RWPE2 (cell line): ENCODE measurements around the gene LARP6.

Source experiments
- ATAC-seq: fragments of 200-7000 bp; cut with Tn5 transposase; 3 replicates; pipeline ENCODE4 v1.9.1; 2021; ENCODE audit warnings: low read depth
- DNase-seq: peaks from one replicate; pipeline ENCODE4 v3.0.0-alpha.2; 2020; ENCODE audit warnings: low spot score
- H3K27ac ChIP-seq: fragments of 450-650 bp; 2 replicates; pipeline ENCODE4 v1.5.1; 2017; ENCODE audit warnings: mild to moderate bottlenecking; ENCODE audit not compliant: poor library complexity, severe bottlenecking
- H3K27me3 ChIP-seq: fragments of 250-450 bp; sonication (Bioruptor Pico); 2 replicates; pipeline ENCODE4 v1.5.1; 2021; ENCODE audit warnings: mild to moderate bottlenecking, moderate library complexity; ENCODE audit not compliant: insufficient read depth, poor library complexity, severe bottlenecking
- H3K36me3 ChIP-seq: fragments of 250-450 bp; sonication (Bioruptor Pico); 2 replicates; pipeline ENCODE4 v1.5.1; 2020; ENCODE audit warnings: low read depth, mild to moderate bottlenecking, moderate library complexity
- H3K4me1 ChIP-seq: fragments of 250-450 bp; sonication (Bioruptor Pico); 2 replicates; pipeline ENCODE4 v1.5.1; 2021; ENCODE audit warnings: mild to moderate bottlenecking, moderate library complexity; ENCODE audit not compliant: insufficient read depth, poor library complexity, severe bottlenecking
- H3K4me3 ChIP-seq: fragments of 250-450 bp; sonication (Bioruptor Pico); 2 replicates; pipeline ENCODE4 v1.5.1; 2021; ENCODE audit warnings: mild to moderate bottlenecking, moderate library complexity; ENCODE audit not compliant: severe bottlenecking
- H3K9me3 ChIP-seq: fragments of 250-450 bp; sonication (Bioruptor Pico); 2 replicates; pipeline ENCODE4 v1.5.1; 2021; ENCODE audit warnings: mild to moderate bottlenecking, moderate library complexity; ENCODE audit not compliant: severe bottlenecking
- TF ChIP-seq, protein P1 (sequence below): fragments of 450-650 bp; IDR thresholded peaks from one replicate; pipeline ENCODE4 v1.5.1; 2017; ENCODE audit warnings: mild to moderate bottlenecking, moderate library complexity; ENCODE audit not compliant: poor library complexity, severe bottlenecking

Gene LARP6

DNA sequence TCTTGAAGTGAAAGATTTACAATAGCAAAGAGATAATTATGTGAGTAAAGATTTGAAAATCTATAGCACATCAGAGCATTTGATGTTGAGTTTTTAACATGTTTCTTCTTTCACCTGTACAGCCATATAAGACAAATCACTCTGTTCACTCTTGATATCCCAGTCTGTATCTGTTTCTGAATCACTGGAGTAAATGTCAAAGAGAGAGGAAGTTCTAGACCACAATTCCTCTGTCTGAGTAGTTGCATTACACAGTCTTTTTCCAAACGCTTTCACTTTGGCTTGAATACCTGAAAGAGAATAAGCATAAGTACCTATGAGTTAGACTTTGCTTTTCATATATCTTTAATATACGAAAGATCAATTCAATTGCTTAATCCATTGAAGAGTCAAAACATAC, 28.4 kb upstream of the LARP6 start:
- TF ChIP-seq, protein P1, sequence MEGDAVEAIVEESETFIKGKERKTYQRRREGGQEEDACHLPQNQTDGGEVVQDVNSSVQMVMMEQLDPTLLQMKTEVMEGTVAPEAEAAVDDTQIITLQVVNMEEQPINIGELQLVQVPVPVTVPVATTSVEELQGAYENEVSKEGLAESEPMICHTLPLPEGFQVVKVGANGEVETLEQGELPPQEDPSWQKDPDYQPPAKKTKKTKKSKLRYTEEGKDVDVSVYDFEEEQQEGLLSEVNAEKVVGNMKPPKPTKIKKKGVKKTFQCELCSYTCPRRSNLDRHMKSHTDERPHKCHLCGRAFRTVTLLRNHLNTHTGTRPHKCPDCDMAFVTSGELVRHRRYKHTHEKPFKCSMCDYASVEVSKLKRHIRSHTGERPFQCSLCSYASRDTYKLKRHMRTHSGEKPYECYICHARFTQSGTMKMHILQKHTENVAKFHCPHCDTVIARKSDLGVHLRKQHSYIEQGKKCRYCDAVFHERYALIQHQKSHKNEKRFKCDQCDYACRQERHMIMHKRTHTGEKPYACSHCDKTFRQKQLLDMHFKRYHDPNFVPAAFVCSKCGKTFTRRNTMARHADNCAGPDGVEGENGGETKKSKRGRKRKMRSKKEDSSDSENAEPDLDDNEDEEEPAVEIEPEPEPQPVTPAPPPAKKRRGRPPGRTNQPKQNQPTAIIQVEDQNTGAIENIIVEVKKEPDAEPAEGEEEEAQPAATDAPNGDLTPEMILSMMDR, result no peak
- Histone ChIP-seq H3K27me3 (no peaks in the 10 kb centered on the region), H3K4me3 (no peak overlapping the region), H3K27ac (no peak overlapping the region), H3K9me3 (no peaks in the 10 kb centered on the region), H3K36me3 (peaks cover 11% of the 10 kb centered on the region), H3K4me1 (no peaks in the 10 kb centered on the region)
- ATAC-seq, result no peak
- DNase-seq, result no peak

DNA sequence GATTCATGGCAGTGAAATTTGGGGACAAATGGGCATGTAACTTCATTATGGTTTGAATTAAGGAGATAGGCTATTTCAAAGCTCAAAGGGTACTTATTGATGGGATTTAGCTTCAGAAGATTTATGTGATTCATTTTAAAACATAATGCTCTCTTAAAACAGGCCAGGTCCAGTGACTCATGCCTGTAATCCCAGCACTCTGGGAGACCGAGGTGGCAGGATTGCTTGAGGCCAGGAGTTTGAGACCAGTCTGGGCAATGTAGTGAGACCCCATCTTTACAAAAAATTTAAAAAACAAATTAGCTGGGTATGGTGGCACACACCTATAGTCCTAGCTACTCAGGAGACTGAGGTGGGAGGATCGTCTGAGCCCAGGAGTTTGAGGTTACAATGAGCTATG, 26.8 kb upstream of the LARP6 start:
- Histone ChIP-seq H3K27me3 (no peaks in the 10 kb centered on the region), H3K4me3 (no peak overlapping the region), H3K4me1 (no peaks in the 10 kb centered on the region), H3K36me3 (peaks cover 11% of the 10 kb centered on the region), H3K27ac (no peak overlapping the region), H3K9me3 (no peaks in the 10 kb centered on the region)
- DNase-seq (no peak), ATAC-seq (no peak)
- TF ChIP-seq, protein P1, result no peak

DNA sequence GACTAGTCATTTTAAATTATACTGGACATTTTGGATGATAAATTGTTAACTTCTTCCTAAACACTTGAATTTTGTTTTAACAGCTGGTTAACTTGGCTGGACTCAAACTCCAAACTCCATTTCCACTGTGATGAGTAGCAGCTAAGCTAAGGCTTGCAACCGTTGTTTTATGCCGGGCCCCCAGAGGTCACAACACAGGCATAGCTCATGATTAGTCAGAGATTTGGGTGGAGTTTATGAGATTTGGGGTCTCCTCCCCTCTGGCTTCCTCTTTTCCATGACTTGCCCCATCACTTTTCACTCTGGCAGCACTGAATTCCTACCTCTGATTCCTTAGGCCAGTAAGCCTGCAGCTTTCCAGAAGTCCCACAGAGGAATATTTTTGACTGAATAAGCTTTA, 25.4 kb upstream of the LARP6 start:
- no peaks in the 10 kb centered on the region for H3K4me1 ChIP-seq
- H3K9me3 ChIP-seq, result no peaks in the 10 kb centered on the region
- ATAC-seq (peak; percentile 53; the same call in 2 of the 3 replicates), DNase-seq (no peak)
- H3K36me3 ChIP-seq, result peaks cover 11% of the 10 kb centered on the region
- no peak overlapping the region for H3K27ac ChIP-seq
- TF ChIP-seq, protein P1, result no peak
- no peaks in the 10 kb centered on the region for H3K27me3 ChIP-seq
- no peak overlapping the region for H3K4me3 ChIP-seq

DNA sequence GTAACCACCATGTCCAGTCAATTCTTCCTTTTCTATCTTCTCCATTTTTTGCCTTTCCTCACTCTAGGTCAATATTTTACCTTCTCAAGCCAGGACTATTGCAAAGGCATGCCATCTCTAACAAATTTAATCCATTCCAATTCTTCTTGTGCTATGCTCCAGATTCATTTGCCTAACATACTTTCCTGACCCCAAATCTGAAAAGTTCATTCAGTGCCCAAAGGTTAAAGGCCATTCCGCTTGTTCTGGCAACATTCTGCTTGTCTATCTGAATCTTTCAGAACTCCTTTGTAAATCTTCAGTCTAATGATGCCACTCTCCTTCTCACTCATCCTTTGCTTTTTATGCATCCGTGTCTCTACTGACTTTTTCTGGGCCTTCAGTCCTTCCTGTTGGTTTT, 22.7 kb upstream of the LARP6 start:
- no peaks in the 10 kb centered on the region for H3K4me1 ChIP-seq
- DNase-seq (no peak), ATAC-seq (no peak)
- no peak overlapping the region for H3K4me3 ChIP-seq
- H3K9me3 ChIP-seq, result no peaks in the 10 kb centered on the region
- H3K36me3 ChIP-seq, result peaks cover 6% of the 10 kb centered on the region
- TF ChIP-seq, protein P1, result no peak
- H3K27ac ChIP-seq, result no peak overlapping the region
- H3K27me3 ChIP-seq, result no peaks in the 10 kb centered on the region

DNA sequence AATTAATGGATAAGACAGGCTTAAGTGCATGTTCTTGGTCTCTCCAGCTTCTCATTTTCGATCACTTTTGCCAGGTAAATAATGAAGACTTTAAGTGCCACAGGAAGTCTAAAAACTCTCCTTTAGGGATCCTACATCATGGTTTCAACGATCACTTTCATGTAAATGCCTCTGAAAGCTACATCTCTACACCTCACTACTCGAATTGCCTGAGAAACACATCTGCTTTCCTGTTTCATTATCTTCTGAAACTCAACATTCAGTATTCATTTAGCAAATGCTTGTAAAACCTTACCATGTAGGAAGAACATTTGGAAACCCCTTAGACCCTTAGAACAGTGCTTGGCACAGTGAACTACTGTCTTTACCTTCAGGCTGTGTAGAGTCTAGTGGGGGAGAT, 22.1 kb upstream of the LARP6 start:
- DNase-seq (no peak), ATAC-seq (no peak)
- Histone ChIP-seq H3K27me3 (no peaks in the 10 kb centered on the region), H3K27ac (no peak overlapping the region), H3K36me3 (no peaks in the 10 kb centered on the region), H3K9me3 (no peaks in the 10 kb centered on the region), H3K4me1 (no peaks in the 10 kb centered on the region), H3K4me3 (no peak overlapping the region)
- TF ChIP-seq, protein P1, result no peak
